ENCODE data around the gene LNP1.

LNP1 gene

GRCh38 chr3:100496711-100497261, 95.4 kb downstream of the LNP1 start:
- no peak for DNase-seq
- TF ChIP-seq POLR2A (IDR thresholded peaks at IDR 0.05; ENCODE audit: low read length) (no peak), GATA1 (IDR thresholded peaks at IDR 0.05; ENCODE audit: low read depth, low read length) (no peak)

DNA sequence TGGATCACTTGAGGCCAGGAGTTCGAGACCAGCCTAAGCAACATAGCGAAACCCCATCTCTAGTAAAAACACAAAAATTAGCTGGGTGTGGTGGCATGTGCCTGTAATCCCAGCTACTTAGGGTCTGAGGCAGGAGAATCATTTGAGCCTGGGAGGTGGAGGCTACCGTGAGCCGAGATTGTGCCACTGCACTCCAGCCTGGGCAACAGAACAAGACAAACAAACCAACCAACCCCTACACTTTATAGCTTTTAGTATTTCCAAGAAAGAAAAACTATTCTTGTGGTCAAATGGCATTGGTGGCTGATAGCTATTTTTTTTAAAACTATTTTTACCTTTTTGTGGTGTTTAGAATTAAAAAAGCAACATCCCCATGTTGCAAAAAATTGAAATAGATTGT, 98.3 kb downstream of the LNP1 start:
- TF ChIP-seq POLR2A (IDR thresholded peaks at IDR 0.05; ENCODE audit: low read length) (no peak), GATA1 (IDR thresholded peaks at IDR 0.05; ENCODE audit: low read depth, low read length) (no peak)

GRCh38 chr3:100500320-100500880, 99.1 kb downstream of the LNP1 start:
- no peak for TF ChIP-seq GATA1 (IDR thresholded peaks at IDR 0.05; ENCODE audit: low read depth, low read length)
- TF ChIP-seq POLR2A (IDR thresholded peaks at IDR 0.05; ENCODE audit: low read length): no peak
- DNase-seq: no peak

More for the DNA sequence above, 98.3 kb downstream of the LNP1 start:
- no peak for DNase-seq

- TF ChIP-seq GATA1 (IDR thresholded peaks at IDR 0.05; ENCODE audit: low read depth, low read length): no peak
- TF ChIP-seq POLR2A (IDR thresholded peaks at IDR 0.05; ENCODE audit: low read length): no peak
- DNase-seq: no peak
Observed at GRCh38 chr3:100503448-100503847, 102.1 kb downstream of the LNP1 start.

All from erythroblast (primary cell).